A549 treated with dexamethasone at 1 μM for 4 hours (cell line): ENCODE measurements around the gene SYCP2. TPM values are rescaled to one million over a fixed set of nuclear protein-coding genes. Genes with fewer than 3 reads are reported as not detected.

Experiments
- total RNA-seq: library from RNA; stranded (reverse); fragments of 200-300 nt; extraction: Qiagen RNA extraction; gene quantifications from 5 replicates; pipeline ENCODE4 v1.2.3, GENCODE V29; 2022

The SYCP2 gene, protein sequence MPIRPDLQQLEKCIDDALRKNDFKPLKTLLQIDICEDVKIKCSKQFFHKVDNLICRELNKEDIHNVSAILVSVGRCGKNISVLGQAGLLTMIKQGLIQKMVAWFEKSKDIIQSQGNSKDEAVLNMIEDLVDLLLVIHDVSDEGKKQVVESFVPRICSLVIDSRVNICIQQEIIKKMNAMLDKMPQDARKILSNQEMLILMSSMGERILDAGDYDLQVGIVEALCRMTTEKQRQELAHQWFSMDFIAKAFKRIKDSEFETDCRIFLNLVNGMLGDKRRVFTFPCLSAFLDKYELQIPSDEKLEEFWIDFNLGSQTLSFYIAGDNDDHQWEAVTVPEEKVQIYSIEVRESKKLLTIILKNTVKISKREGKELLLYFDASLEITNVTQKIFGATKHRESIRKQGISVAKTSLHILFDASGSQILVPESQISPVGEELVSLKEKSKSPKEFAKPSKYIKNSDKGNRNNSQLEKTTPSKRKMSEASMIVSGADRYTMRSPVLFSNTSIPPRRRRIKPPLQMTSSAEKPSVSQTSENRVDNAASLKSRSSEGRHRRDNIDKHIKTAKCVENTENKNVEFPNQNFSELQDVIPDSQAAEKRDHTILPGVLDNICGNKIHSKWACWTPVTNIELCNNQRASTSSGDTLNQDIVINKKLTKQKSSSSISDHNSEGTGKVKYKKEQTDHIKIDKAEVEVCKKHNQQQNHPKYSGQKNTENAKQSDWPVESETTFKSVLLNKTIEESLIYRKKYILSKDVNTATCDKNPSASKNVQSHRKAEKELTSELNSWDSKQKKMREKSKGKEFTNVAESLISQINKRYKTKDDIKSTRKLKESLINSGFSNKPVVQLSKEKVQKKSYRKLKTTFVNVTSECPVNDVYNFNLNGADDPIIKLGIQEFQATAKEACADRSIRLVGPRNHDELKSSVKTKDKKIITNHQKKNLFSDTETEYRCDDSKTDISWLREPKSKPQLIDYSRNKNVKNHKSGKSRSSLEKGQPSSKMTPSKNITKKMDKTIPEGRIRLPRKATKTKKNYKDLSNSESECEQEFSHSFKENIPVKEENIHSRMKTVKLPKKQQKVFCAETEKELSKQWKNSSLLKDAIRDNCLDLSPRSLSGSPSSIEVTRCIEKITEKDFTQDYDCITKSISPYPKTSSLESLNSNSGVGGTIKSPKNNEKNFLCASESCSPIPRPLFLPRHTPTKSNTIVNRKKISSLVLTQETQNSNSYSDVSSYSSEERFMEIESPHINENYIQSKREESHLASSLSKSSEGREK (N-terminal part only)
- 0.12 to 0.61 TPM (median 0.29 TPM) in 5 replicates for total RNA-seq

GRCh38 chr20:59933296-59933848 is at the start of gene SYCP2:
TSS of gene SYCP2 (minus strand) at chr20:59933637. CDS start at chr20:59922413, 11,224 bp downstream.

DNA sequence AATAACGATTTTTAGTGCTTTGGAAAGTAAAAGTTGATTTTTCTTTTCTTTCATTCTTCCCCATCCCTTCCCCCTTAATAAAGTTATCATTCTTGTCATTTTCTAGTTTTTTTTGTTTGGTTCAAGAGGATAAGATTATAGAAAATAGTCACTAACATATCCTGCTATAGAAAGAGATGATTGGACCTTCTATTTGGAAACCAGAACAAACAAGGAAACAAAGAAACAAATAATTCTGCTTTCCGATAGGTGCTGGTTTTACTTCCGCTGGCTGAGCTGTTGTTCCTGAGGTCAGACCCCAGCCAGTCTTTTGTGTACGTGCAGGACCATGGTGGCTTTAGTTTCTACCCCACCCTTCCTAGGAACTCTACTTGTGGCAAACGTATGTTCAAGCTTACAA is 24.7 kb upstream of the SYCP2 start, which contains the start of gene CDH26:
CDH26 (plus strand) TSS at position 301 of the 400 bp plus-strand sequence. CDS start 304 bp downstream, outside the sequence.

GRCh38 chr20:59940129-59940955 is 6.9 kb upstream of the SYCP2 start, which contains the start of the genes FAM217B and PPP1R3D:
TSS of gene FAM217B (plus strand) at chr20:59940389. CDS start at chr20:59943944, 3,555 bp downstream.
TSS of gene PPP1R3D (minus strand) at chr20:59940305. CDS start at chr20:59939931, 374 bp downstream.

Other genes with a start within 250 kb of the SYCP2 start
- gene PPP1R3D, start 6.7 kb upstream of the SYCP2 start, total RNA-seq, result 2.0 to 2.9 TPM (median 2.5 TPM) in 5 replicates
- gene FAM217B, start 6.8 kb upstream of the SYCP2 start, total RNA-seq, result 6.1 to 8.0 TPM (median 7.0 TPM) in 5 replicates
- gene CDH26, start 24.8 kb upstream of the SYCP2 start, total RNA-seq, result 0.06 to 0.17 TPM (median 0.13 TPM) in 5 replicates